Stimulated activated CD8-positive, alpha-beta memory T cell treated with anti-CD3 and anti-CD28 coated beads, Interleukin-4, amount 100 ng/mL, for 1 hour (primary cell): ENCODE results near the gene CLTCL1.

Source experiments
- DNase-seq, 2 donors: peaks; one replicate each; pipeline ENCODE4 v3.0.0-alpha.2; 2020; ENCODE audit warnings: low read depth in 2 of 2, low spot score in 1 of 2

CLTCL1 gene

GRCh38 chr22:19253143-19253542 is 38.4 kb downstream of the CLTCL1 start:
- DNase-seq, result no peak

- DNase-seq, result no peak
These were observed 46.7 kb downstream of the CLTCL1 start for GRCh38 chr22:19244600-19245352.

- DNase-seq, result no peak
These were observed 48.8 kb downstream of the CLTCL1 start for GRCh38 chr22:19242699-19243098.

- DNase-seq, result no peak
These were observed 50.0 kb downstream of the CLTCL1 start for GRCh38 chr22:19241593-19241906.

- no peak for DNase-seq
These were observed 50.5 kb downstream of the CLTCL1 start for GRCh38 chr22:19240813-19241592.

GRCh38 chr22:19239464-19239863 is 52.1 kb downstream of the CLTCL1 start:
- DNase-seq, result no peak

- no peak for DNase-seq
These were observed 52.6 kb downstream of the CLTCL1 start for GRCh38 chr22:19238900-19239299.

- no peak for DNase-seq
These were observed 55.6 kb downstream of the CLTCL1 start for GRCh38 chr22:19235874-19236273.

GRCh38 chr22:19234126-19234896 is 57.2 kb downstream of the CLTCL1 start:
- DNase-seq, result no peak

GRCh38 chr22:19233189-19233661 is 58.3 kb downstream of the CLTCL1 start:
- no peak for DNase-seq

- DNase-seq, result no peak
These were observed 58.9 kb downstream of the CLTCL1 start for GRCh38 chr22:19232623-19233022.

GRCh38 chr22:19231986-19232385 is 59.5 kb downstream of the CLTCL1 start:
- no peak for DNase-seq

GRCh38 chr22:19229600-19229999 is 61.9 kb downstream of the CLTCL1 start:
- DNase-seq, result no peak

- no peak for DNase-seq
These were observed 63.3 kb downstream of the CLTCL1 start for GRCh38 chr22:19228179-19228578.

- DNase-seq, result no peak
These were observed 65.1 kb downstream of the CLTCL1 start for GRCh38 chr22:19226428-19226827.

GRCh38 chr22:19225560-19225959 is 66.0 kb downstream of the CLTCL1 start:
- DNase-seq, result no peak

GRCh38 chr22:19224985-19225384 is 66.5 kb downstream of the CLTCL1 start:
- DNase-seq, result no peak

- no peak for DNase-seq
These were observed 67.0 kb downstream of the CLTCL1 start for GRCh38 chr22:19224557-19224956.

- DNase-seq, result no peak
These were observed 67.9 kb downstream of the CLTCL1 start for GRCh38 chr22:19223617-19224016.

- DNase-seq, result no peak
These were observed 68.4 kb downstream of the CLTCL1 start for GRCh38 chr22:19223110-19223509.

GRCh38 chr22:19222242-19223005 is 69.1 kb downstream of the CLTCL1 start:
- no peak for DNase-seq
